DMS114 treated with DMSO at 0.1 percent for 48 hours (cell line): ENCODE measurements around the gene ADGRL3.
"Not testable (repeated sequence)": the region's sequence is repeated elsewhere in the genome, so short reads cannot be mapped to it uniquely, and the experiment has no call there.

Source experiments
- DNase-seq: peaks from one replicate; lab custom pipeline; 2025; ENCODE audit not compliant: unreplicated experiment; lab: John Stamatoyannopoulos, UW

The ADGRL3 gene

DNA sequence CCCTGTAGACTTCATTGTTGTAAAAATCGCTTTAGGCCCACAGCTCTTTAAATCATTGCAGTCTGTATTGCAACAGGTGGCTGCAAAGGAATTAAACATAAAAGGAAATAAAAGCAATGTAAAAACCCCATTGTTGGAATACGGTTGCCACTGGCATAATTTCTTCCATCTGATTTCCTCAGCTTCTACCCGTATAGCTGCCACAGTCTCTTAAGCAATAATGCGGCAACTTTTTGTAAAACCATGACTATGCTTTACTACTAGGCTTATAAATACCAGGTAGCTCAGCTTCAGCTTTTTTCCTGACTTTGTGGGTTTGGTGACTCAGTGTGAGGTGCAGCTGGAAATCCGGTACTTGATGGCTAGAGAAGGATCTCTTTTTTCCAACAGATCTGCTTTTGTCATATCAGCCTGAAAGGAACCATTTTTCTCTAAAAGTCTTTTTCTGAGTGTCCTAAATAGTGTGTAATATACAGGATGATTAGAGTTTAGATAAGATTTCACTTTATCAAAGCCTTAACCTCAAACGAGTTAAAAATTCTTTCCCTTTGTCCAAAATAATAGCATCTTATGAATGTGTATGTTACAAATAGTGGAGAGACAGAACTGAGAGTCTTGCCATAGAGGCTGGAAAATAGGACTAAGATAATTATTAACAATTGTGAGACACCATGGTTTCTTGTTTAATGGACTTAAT, 268.0 kb downstream of the ADGRL3 start:
- no peak for DNase-seq

DNA sequence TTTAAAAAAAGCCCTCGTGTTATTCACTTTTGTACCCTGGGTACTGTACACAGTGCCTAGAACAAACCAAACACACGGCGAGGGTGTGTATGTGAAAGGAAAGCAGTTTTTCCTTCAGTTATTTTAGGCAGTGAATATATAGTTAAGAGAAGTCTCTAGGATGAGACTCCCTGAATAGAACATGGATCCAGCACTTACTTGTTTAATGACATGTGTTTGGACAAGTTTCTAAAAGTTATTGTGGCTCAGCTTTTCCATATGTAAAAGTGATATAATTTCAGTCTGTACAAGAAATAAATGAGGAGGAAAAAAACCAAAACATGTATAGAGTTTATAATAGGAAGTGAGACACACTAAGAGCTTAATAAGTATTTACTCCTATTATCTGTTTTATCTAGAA, 273.2 kb downstream of the ADGRL3 start:
- no peak for DNase-seq

DNA sequence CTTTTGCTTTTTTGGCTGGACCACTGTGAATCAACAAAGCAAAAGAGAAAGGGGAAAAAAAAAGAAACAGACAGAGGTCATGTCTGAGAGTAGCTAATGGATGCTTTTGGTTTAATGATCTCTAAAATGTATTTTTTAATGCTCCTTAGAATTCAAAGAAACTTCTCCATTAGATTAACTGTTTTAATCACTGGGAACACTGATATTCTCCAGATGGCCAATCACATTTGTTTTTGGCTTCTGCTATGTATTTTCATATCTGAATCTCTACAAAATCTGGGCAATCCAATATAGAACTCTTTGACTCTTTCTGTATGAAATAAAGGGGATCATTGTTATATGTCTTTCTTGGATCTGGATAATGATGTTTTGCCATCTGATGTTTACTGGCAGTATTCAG, 278.2 kb downstream of the ADGRL3 start:
- DNase-seq: no peak

DNA sequence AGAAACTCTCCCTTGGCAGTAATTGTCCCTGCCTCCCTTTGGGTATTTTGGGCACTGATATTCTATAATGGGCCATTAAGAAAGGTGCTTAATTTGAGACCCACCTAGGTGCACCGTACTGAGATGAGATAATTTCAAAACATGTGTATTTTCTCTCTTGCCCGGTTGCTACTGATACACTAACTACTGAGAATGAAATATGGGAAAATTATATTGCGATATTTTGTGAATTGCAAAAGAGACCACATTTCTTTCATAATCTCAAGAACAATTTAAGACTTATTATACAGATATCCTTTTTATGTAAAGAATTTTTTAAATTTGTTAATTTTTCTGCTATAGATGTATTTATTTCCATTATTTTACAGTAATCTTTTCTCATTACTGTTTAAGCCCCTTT, 284.9 kb downstream of the ADGRL3 start:
- no peak for DNase-seq

DNA sequence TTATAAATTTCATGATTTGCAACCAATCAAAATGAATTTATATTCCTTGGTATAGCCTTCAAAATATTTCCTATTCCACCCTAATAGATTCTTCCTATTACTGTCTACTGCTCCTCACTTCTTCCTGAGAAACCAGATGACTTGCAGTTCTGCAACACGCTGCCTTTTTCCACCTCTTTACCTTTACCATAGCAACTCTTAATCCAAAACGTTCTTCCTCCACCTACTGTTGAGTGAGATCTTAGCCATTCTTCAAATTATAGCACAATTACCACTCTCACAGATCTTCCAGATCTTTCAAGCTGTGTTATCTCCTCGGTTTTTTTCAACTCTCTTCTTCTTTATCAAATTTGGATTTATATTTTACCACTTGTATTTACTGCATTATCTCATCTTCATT, 289.8 kb downstream of the ADGRL3 start:
- no peak for DNase-seq

DNA sequence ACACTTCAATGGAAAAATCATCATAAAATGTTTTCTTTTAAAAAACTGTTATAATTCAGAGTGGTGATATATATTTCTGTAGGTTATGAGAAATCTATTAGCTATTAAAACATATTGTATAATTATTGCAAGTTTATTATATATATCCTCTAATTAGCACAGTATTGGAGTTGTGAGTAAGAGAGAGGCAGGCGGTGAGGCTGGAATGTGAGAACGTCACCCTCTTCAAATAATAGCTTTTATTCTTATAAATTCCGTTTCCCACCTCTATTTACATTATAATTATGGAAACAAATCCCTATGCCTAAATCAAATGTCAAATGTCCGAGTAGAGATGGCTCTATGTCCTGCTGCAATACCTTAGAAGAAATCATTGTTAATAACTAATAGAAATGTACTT, 292.9 kb downstream of the ADGRL3 start:
- DNase-seq: no peak

DNA sequence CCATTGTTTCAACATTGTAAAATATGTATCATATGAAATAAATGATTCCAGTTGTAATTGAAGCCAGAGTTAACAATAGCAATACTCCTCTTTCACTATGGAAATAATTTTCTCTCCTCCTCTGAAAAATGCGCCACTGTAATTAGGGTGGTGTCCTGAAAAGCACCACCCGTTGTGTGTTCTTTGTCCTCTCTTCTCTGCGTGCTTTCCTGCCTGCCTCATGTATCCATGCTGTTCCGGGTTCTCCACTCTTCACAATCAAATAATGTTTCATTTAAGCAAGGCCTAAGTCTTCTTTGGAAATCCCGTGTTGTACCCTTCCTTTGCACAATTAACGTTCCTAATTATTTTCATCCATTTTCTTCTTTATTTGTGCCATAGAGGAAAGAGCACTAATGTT, 293.3 kb downstream of the ADGRL3 start:
- DNase-seq: no peak

DNA sequence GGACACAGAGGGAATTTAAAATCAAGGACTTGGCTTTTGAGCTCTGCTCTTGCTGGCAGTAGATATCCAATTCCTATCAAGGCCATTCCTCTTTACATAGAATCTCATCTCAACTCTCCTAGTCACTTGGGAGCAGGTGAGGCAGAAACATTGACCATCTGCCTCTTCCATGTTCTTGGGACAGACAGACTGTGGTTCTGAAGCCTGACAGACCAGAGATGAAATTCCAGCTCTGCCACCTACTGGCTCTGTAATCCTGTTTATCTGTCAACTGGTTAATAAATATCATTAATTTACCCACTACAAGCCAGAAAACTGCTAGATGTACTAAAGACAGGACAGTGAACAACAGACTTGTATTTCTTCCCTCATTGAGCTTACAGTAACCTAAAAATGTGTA, 300.8 kb downstream of the ADGRL3 start:
- DNase-seq: no peak

DNA sequence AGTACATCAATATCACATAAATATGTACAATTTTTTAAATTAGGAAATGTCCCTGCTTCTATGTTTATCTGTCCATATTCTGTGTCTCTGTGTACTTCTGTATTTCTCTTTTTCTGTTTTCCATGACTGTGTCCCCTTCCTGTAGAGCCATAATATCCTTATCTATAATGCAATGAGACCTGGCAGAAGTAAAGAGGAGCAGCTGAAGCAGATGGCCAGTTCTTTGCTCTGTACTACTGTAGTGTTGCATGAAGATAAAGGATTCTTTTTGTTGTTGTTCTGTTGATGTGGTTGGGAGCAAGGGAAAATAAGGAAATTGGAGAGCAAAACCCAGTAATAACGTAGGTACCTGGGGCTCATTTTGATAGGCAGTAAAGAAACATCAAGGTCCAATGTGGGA, 301.7 kb downstream of the ADGRL3 start:
- DNase-seq: no peak

DNA sequence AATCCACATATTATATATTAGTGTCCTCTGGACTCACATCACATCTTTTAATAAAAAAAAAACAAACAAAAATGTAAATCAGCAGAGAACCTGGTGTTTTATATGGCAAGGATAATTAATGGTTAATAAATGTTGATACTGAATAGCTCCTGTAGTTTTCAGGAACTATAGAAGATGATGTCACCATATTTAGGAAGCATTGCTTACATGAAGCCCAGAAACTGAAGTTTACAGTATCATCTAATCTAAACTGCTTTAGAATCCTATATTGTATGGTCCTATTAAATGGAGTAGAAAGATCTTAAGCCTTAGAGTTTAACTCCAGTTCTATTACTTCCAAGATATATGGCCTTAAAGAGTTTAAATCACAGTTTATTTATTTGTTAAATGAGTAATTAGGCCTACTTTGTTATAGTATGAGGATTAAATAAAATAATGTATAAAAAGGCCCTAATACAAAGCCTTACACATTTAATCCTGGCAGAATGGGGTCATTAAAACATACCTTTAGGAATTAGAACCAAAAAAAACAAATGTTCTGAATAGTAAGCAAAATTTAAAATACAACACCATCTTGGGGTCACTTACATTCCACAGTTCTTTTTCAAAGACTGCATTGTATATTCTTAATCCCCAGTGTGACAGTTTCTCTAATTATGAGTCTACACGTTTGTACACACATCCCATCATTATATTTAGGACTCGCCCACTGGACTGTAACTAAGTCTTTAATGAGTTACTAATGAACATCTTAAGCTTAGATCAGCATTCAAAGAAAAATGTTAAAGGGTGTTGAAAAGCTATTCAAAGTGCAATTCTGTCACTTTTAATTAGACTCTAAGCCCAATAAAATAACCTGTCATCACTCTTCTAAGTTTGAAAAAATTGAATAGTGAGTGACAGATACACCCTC, 305.9 kb downstream of the ADGRL3 start:
- no peak for DNase-seq

DNA sequence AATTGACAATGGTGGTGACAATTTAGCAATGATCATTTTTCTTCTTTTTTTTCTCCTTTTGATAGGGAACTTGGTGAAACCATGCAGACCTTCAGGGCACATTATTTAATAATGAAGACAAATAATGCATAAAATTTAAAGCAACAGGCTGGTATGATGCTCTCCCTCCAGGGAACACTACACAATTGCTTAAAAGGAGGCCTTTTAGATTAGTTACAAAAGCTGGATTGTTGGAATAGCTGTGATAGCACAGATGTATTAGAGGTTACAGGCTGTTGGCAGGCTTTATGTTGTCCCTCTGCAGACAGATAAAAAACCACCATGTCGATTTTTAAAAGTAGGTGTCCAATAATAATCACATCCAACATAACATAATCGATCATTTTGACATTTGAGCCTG, 307.0 kb downstream of the ADGRL3 start:
- no peak for DNase-seq

DNA sequence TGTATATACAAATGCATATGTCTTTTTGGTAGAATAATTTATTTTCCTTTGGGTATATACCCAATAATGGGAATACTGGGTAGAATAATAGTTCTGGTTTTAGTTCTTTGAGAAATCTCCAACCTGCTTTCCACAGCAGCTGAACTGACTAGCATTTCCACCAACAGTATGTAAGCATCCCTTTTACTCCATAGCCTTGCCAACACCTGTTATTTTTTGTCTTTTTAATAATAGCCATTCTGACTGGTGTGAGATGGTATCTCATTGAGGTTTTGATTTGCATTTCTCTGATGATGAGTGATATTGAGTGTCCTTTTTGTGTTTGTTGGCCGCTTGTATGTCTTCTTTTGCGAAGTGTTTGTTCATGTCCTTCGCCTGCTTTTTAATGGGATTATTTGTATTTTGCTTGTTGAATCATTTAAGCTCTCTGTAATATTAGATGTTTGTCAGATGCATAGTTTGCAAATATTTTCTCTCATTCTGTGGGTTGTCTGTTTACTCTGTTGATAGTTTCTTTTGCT, 309.7 kb downstream of the ADGRL3 start:
- DNase-seq: not testable (repeated sequence)

DNA sequence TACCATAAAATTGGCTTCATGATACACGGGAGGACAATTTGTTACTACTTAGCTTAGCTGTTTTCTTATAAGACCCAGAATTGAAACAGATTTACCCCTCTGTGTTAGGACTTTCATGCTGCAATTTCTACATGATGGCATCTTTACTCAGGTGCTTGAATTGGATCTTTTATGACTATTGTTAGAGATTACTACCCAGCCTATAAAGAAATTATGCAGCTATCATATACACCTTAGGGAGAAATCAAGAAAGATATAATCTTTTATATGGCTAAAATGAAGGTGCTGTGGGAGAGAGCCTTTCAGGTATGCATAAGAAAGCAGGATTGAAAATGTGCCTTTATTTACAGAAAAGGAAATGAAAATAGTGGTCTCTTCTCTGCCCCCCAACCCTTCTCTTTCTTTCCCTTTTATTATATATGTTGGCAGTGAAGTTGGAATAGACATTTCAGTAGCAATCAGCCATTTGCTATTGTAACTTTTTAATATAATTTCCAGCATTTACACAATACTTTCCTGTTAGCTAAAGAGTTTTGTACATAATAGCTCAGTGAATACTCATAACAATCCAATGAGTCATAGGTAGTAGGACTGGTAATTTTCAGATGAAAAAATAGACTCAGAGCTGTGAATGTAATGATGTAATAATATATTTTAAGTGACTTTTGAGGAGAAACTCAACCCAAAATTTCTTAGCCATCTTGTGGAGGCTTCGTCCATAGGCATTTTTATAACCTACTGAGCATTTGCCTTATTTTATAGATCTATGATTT, 311.8 kb downstream of the ADGRL3 start:
- no peak for DNase-seq

DNA sequence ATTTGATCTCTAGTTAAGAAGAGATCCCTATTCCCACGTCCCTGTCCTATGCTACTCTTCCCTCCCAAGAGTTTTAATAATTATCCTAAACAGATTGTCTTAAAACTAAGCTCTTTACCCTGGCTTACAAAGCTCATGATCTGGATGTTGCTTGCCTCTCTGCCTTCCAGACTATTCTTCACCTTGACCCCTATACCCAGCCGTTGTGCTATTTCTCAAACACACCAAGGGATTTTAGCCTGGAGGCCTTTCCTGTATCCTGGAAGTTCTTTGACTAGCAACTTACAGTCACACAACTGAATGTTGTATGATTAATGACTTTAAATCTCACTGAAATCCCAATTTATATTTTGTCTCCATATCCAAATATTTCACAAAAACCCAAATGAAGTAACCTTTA, 314.9 kb downstream of the ADGRL3 start:
- DNase-seq: no peak

DNA sequence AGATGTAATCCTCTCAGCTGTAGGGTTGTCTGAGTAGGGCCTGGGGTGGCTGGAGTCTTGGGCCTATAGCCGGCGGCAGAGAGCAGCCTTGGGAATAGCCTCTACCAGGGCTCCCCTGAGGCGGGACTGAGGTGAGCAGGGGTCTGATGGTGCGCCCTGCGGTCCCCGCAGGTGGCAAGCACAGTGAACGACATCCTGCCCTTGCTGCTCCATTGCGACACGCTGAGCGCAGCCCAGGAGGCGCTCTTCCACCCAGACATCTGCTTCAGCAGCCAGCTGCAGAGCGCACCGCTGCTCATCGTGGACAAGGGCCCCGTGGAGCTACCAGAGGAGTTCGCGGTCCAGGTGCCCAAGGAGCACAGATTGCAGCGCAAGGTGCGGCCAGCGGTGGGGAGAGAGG, 317.0 kb downstream of the ADGRL3 start:
- no peak for DNase-seq

DNA sequence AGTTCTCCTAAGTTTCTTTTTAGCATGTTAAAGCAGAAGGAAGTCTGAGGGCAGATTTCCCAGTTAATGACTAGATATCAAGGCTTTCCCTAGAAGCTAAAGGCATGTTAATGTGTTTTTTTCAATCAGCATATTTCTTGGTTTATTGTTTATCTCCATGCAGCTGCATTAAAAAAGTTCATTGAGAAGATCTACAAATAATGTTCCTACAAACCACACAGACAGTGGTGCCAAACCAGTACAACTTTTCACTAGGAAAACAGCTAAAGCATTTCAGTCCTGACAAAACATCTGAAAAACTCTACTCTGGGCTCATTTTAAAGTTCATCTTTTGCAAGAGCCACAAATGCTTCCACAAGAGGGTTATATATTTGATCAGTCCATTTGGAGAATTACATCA, 320.0 kb downstream of the ADGRL3 start:
- DNase-seq: no peak

DNA sequence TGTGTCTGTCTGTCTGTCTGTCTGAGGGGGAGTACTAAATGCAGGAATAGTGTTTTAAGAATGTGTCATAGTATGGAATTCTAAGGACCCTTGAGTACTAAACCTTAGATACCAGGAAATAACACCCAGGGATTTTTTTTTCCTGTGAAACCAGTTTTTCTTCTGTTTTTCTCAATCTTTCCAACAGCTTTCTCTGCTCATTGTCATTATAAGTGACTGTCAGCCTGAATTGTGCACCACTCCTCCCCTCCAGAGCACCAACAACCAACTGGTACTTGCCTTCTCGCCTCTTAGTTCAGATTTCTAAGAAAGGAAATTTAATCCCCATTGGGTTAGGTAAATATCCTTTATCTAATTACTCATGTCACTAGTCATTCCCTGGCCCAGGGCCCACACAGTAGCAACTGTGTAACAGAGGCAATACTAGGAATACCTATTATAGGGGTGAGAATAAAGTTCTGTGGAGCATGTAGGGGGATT, 320.6 kb downstream of the ADGRL3 start:
- DNase-seq: no peak

DNA sequence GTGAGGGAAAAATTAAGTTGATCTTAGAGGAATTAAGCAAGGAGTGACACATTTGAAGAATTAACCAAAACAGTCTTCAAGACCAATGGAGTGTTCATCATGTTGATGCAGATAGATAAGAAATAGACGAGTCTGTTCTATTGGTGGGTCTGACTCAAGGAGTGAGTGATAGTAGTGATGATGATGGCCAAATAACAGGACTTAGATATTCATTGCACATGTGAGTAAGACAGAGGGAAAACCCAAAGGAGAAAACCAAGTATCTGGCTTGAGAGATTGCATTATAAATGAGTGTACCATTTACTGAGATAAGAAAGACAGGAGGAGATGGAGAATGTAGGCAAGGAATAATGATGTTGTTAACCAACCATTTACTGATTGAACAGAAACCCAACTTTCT, 321.3 kb downstream of the ADGRL3 start:
- no peak for DNase-seq

DNA sequence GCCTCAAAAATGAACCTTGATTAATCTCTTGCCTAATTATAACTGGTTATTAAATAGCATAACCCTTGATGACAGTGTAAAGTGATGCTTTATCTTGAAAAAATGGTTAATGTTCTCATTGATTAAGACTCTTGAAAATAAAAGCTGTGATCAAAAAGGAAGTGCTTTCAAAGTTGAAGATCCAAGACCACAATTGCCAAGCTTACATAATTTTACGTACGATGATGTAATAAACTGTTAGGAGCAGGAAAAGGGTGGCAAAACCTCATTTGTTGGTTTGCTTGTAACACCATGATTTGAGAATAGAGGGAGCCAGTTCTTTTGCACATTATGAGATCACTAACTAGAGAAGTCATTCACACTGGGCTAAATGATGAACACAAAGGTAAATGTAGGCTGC, 322.2 kb downstream of the ADGRL3 start:
- no peak for DNase-seq

DNA sequence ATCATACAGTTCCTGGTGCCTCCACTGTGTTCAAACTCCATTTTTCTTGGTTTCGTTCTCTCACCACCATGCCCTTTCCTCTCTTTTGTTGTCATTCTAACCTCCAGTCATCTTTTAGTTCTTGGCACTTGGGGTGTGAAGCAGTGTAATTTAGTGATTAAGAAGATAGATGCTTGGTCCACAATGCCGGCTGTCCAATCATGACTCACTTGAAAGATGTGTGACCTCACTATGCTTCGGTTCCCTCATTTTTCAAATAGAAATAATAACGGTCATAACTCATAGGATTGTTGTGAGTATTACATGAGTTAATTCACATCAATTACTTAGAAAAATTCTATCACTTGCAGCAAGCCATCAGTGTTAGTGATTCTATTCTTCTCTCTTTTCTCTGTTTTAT, 327.8 kb downstream of the ADGRL3 start:
- no peak for DNase-seq

DNA sequence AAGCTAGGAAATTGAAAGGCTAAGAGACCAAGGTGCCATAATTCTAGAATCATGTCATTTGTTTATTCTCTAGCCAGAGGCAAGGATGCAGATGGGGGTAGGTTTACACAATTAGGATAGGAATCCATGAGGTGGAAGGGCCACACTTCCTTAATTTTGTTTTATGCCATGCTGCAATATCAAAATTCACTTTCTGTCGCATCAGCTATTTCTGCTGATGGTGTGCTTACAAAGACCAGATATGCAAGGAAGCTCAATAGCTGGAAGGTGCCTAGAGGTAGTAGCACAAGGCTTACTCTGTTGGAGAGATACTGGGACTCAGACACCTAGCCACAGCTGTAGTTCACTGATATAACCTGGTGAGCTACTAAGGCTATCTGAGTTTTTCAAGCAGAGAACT, 328.5 kb downstream of the ADGRL3 start:
- DNase-seq: no peak
